Right lobe of liver (tissue), 6 donors: ENCODE measurements around the gene NFAT5. TPM values are rescaled to one million over a fixed set of nuclear protein-coding genes. Genes with fewer than 3 reads are reported as not detected.
"Not testable (repeated sequence)": the region's sequence is repeated elsewhere in the genome, so short reads cannot be mapped to it uniquely, and the experiment has no call there.

Experiments used
- ATAC-seq, 4 donors: fragments of 200-7000 bp; cut with Tn5 transposase; one replicate each; pipeline ENCODE4 v1.9.1; 2020; ENCODE audit warnings: mild to moderate bottlenecking in 4 of 4, moderate library complexity in 4 of 4
- DNase-seq, 3 donors: peaks; one replicate each; pipeline ENCODE4 v3.0.0-alpha.2; 2020
- H3K27ac ChIP-seq, 3 donors: fragments of 200-600 bp; one replicate each; pipeline ENCODE4 v1.8.0; 2022
- H3K27me3 ChIP-seq, 2 donors: fragments of 200-600 bp; one replicate each; pipeline ENCODE4 v1.8.0; 2022
- H3K36me3 ChIP-seq, 4 donors: fragments of 200-600 bp; sonication (generic) in 1 of 4; one replicate each; pipeline versions ENCODE4 v1.5.1 to v1.8.0; 2017 to 2022; ENCODE audit warnings: control low read depth in 1 of 4
- H3K4me1 ChIP-seq, 4 donors: fragments of 200-600 bp; sonication (generic) in 1 of 4; one replicate each; pipeline versions ENCODE4 v1.5.1 to v1.8.0; 2017 to 2022; ENCODE audit warnings: control low read depth in 1 of 4
- H3K4me3 ChIP-seq, 3 donors: fragments of 200-600 bp; one replicate each; pipeline ENCODE4 v1.8.0; 2022
- H3K9me3 ChIP-seq, 4 donors: fragments of 200-600 bp; sonication (generic) in 1 of 4; one replicate each; pipeline versions ENCODE4 v1.5.1 to v1.8.0; 2017 to 2022; ENCODE audit warnings: control low read depth in 1 of 4
- POLR2A ChIP-seq: fragments of 450-650 bp; IDR thresholded peaks from one replicate; pipeline ENCODE4 v1.6.1; 2017; ENCODE audit warnings: antibody characterized with exemption, mild to moderate bottlenecking
- WGBS: methylation state at CpG from one replicate; pipeline ENCODE4 v1.1.6; 2018; ENCODE audit warnings: low coverage, low lambda C conversion rate; ENCODE audit not compliant: insufficient coverage; ENCODE audit errors: missing lambda C conversion rate; 5-methylcytosine and 5-hydroxymethylcytosine counted together
- intact Hi-C, 2 donors: fragments of 100-400 bp; cut with DNase I; formaldehyde crosslinking; loops; one replicate each; pipeline versions ENCODE4 v1.11.2 to v1.14.1; 2022
- long read RNA-seq: library from polyadenylated mRNA; unstranded; transcript quantifications from one replicate; pipeline ENCODE4 v2.0.0, GENCODE V29; 2019
- total RNA-seq, 6 experiments: library from RNA; depleted of rRNA in 2 of 6; stranded (reverse); fragments of >200 nt in 2 of 6; fragmentation: NEBNext Ultra II Directional in 3 of 6; extraction: Animal tissue kit (Norgen Biotek cat#: 25700) in 3 of 6; gene quantifications; one replicate each; pipeline versions ENCODE4 v1.1.0 to v1.2.4, GENCODE V29; 2016 to 2023
- TF ChIP-seq, protein P1 (sequence below), 4 donors: fragments of 200-600 bp in 3 of 4; fragments of 450-650 bp in 1 of 4; IDR thresholded peaks; one replicate each; pipeline versions ENCODE4 v1.5.1 to v1.8.0; 2016 to 2022; ENCODE audit warnings: antibody characterized with exemption in 4 of 4, mild to moderate bottlenecking in 2 of 4
- donor health status: DM: no; HTN: yes; CAD: no.
- donor health status: DM: no; HTN: no; CAD: no.
- donor health status: DM: no; HTN: no; CAD: no.
- donor health status: DM: no; HTN: yes; CAD: no.
- donor health status: DM: no; HTN: yes; CAD: no.

Gene NFAT5
- 10 to 100 TPM; 10.3 to 19.6 (median 14.8) TPM for total RNA-seq
- long read RNA-seq: 0 reads

DNA sequence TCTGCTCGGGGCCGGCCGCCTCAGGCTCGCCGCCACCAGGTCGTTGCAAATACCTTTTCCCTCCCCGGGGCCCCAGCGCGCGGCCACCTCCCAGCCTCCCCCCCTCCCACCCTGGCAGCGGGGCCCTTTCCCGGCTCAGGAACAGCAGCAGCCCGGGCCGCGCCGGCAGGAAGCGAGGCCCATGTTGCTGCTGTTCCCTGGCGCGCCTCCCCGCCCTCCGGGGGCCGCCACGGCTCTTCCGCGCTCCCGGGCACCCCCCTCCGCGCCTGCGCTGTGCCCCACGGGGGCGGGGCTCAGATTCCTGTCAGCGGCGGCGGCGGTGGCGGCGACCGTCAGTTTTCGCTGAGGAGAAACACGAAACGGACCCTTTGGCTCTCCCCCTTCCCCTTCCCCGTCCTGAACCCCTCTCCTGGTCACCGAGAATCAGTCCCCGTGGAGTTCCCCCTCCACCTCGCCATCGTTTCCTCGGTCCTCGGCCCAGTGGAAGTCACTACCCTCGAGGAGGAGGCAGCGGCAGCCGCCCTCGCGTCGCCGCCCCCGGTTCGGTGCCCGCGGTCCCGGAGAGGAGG, at the start of gene NFAT5:
TSS of gene NFAT5 (plus strand) at position 296 of the 569 bp plus-strand sequence. CDS start 336 bp downstream, outside the sequence.
- ATAC-seq (peak; percentile 89 to 95 (median 90)), DNase-seq (peak; percentile 91 to 93 (median 92))
- Histone ChIP-seq H3K36me3 (peaks cover 0 to 2% (median 0%) of the 10 kb centered on the region in 4 donors), H3K4me1 (peaks cover 0 to 26% (median 3%) of the 10 kb centered on the region in 4 donors), H3K27me3 (no peaks in the 10 kb centered on the region), H3K4me3 (peak within 1 kb of the TSS; percentile 89 to 91 (median 90)), H3K27ac (peak within 1 kb of the TSS; percentile 94 to 96 (median 95)), H3K9me3 (no peaks in the 10 kb centered on the region)
- peak; percentile 85 for TF ChIP-seq POLR2A
- TF ChIP-seq, protein P1, sequence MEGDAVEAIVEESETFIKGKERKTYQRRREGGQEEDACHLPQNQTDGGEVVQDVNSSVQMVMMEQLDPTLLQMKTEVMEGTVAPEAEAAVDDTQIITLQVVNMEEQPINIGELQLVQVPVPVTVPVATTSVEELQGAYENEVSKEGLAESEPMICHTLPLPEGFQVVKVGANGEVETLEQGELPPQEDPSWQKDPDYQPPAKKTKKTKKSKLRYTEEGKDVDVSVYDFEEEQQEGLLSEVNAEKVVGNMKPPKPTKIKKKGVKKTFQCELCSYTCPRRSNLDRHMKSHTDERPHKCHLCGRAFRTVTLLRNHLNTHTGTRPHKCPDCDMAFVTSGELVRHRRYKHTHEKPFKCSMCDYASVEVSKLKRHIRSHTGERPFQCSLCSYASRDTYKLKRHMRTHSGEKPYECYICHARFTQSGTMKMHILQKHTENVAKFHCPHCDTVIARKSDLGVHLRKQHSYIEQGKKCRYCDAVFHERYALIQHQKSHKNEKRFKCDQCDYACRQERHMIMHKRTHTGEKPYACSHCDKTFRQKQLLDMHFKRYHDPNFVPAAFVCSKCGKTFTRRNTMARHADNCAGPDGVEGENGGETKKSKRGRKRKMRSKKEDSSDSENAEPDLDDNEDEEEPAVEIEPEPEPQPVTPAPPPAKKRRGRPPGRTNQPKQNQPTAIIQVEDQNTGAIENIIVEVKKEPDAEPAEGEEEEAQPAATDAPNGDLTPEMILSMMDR (IDR thresholded peaks at IDR 0.05): no peak
- intact Hi-C loops: no loop called here
- 0% methylated on average over 11 of the region's 60 CpGs for WGBS

- H3K27me3 ChIP-seq, intact Hi-C loops, H3K36me3 ChIP-seq, H3K4me1 ChIP-seq, H3K4me3 ChIP-seq, H3K9me3 ChIP-seq, ATAC-seq, H3K27ac ChIP-seq, DNase-seq: not testable (repeated sequence)
- WGBS: 91% methylated on average over 6 of the region's 6 CpGs
These were observed 47.9 kb upstream of the NFAT5 start for GRCh38 chr16:69517914-69518313.

- no peak for DNase-seq
- Histone ChIP-seq H3K27me3 (no peaks in the 10 kb centered on the region), H3K4me1 (no peaks in the 10 kb centered on the region), H3K36me3 (no peaks in the 10 kb centered on the region), H3K4me3 (no peak overlapping the region), H3K9me3 (no peaks in the 10 kb centered on the region), H3K27ac (no peak overlapping the region)
- intact Hi-C loops: no loop called here
- WGBS: 90% methylated on average over 2 of the region's 4 CpGs
- no peak for TF ChIP-seq POLR2A
- TF ChIP-seq, protein P1 (IDR thresholded peaks at IDR 0.05): no peak
- no peak for ATAC-seq
These were observed 45.4 kb upstream of the NFAT5 start for GRCh38 chr16:69520413-69520799.

- intact Hi-C loops: no loop called here
- WGBS: 51% methylated on average over 2 of the region's 3 CpGs
- no peaks in the 10 kb centered on the region for H3K4me1 ChIP-seq
- H3K36me3 ChIP-seq: no peaks in the 10 kb centered on the region
- DNase-seq (no peak), ATAC-seq (no peak)
- no peak for TF ChIP-seq POLR2A
- H3K9me3 ChIP-seq: no peaks in the 10 kb centered on the region
- no peaks in the 10 kb centered on the region for H3K27me3 ChIP-seq
- no peak overlapping the region for H3K4me3 ChIP-seq
- no peak overlapping the region for H3K27ac ChIP-seq
These were observed 44.8 kb upstream of the NFAT5 start for GRCh38 chr16:69520800-69521602.

DNA sequence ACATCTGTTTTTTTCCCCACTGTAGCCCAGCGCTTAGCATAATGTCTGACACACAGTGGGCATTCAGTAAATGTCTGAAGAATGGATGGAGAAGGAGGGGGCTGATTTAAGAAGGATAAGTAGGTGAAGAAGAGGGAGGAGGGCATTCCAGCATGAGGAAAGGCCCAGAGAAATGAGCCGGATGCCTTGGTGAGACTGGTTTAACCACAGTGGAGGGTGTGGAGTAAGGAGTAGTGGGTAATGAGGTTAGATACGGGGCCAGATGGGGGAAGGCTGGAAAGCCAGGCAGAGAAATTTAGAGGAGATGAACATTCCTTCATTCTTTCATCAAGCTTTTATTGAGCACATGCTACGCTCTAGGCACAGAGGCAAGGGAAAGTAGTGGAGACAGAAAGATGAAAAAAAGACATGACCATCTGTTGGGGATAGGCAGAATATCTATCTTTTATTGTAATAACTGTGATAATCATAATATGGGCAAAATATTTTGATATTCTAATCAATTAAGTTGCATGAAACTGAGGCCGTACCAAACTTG, 43.7 kb upstream of the NFAT5 start:
- intact Hi-C loops: no loop called here
- H3K9me3 ChIP-seq: no peaks in the 10 kb centered on the region
- no peaks in the 10 kb centered on the region for H3K36me3 ChIP-seq
- H3K4me1 ChIP-seq: no peaks in the 10 kb centered on the region
- H3K27ac ChIP-seq: no peak overlapping the region
- TF ChIP-seq, protein P1 (IDR thresholded peaks at IDR 0.05): no peak
- TF ChIP-seq POLR2A: no peak
- DNase-seq (no peak), ATAC-seq (no peak)
- no peaks in the 10 kb centered on the region for H3K27me3 ChIP-seq
- H3K4me3 ChIP-seq: no peak overlapping the region
- 87% methylated on average over 4 of the region's 5 CpGs for WGBS
